CD14-positive monocyte (primary cell): ENCODE results near the gene GNAT1. TPM values are rescaled to one million over a fixed set of nuclear protein-coding genes. Genes with fewer than 3 reads are reported as not detected.

ENCODE experiments used
- DNase-seq, 3 donors: peaks; one replicate each; pipeline ENCODE4 v3.0.0-alpha.2; 2011 to 2022
- H2AFZ ChIP-seq: 2 replicates; pipeline ENCODE4 v1.6.0; 2012; ENCODE audit warnings: mild to moderate bottlenecking, low read depth, low read length, inconsistent platforms; ENCODE audit not compliant: insufficient read depth, poor library complexity, severe bottlenecking
- H3K27ac ChIP-seq, 2 donors: 1 replicate in 1 of 2; 2 replicates in 1 of 2; pipeline ENCODE4 v1.5.1; 2012 to 2013; ENCODE audit warnings: low read length in 2 of 2, control low read depth in 1 of 2, inconsistent platforms in 1 of 2, low read depth in 1 of 2, mild to moderate bottlenecking in 1 of 2
- H3K27me3 ChIP-seq, 2 donors: one replicate each; pipeline versions ENCODE4 v1.6.0 to v1.6.1; 2011 to 2013; ENCODE audit warnings: low read length in 2 of 2; ENCODE audit not compliant: control insufficient read depth in 2 of 2, insufficient read depth in 2 of 2
- H3K36me3 ChIP-seq, 2 donors: replicated peaks in 1 of 2; 1 replicate in 1 of 2; 2 replicates in 1 of 2; pipeline versions ENCODE4 v1.5.1 to v1.6.1; 2012 to 2013; ENCODE audit warnings: low read length in 2 of 2, control low read depth in 1 of 2, inconsistent platforms in 1 of 2, mild to moderate bottlenecking in 1 of 2; ENCODE audit not compliant: insufficient read depth in 2 of 2, control insufficient read depth in 1 of 2
- H3K4me1 ChIP-seq, 2 donors: 1 replicate in 1 of 2; 2 replicates in 1 of 2; pipeline versions ENCODE4 v1.5.1 to v1.6.1; 2012 to 2013; ENCODE audit warnings: low read length in 2 of 2, control low read depth in 1 of 2, inconsistent platforms in 1 of 2, mild to moderate bottlenecking in 1 of 2, moderate library complexity in 1 of 2; ENCODE audit not compliant: insufficient read depth in 2 of 2, control insufficient read depth in 1 of 2
- H3K4me2 ChIP-seq: replicated peaks from 2 replicates; pipeline ENCODE3; 2012; ENCODE audit warnings: low read length, moderate library complexity, mild to moderate bottlenecking; ENCODE audit not compliant: poor library complexity, severe bottlenecking; ENCODE audit errors: extremely low read depth
- H3K4me3 ChIP-seq, 3 experiments: fragments of 200-600 bp in 1 of 3; sonication (generic) in 1 of 3; replicated peaks in 1 of 3; 1 replicate in 2 of 3; 2 replicates in 1 of 3; pipeline ENCODE4 v1.5.1; 2011 to 2013; ENCODE audit warnings: low read length in 3 of 3, mild to moderate bottlenecking in 3 of 3, control low read depth in 2 of 3, low read depth in 2 of 3, inconsistent platforms in 1 of 3, moderate library complexity in 1 of 3
- H3K79me2 ChIP-seq: 2 replicates; pipeline ENCODE4 v1.6.0; 2012; ENCODE audit warnings: mild to moderate bottlenecking, control low read depth, inconsistent platforms, low read length, moderate library complexity; ENCODE audit not compliant: insufficient read depth
- H3K9ac ChIP-seq: 2 replicates; pipeline ENCODE4 v1.6.0; 2017; ENCODE audit warnings: low read length, mild to moderate bottlenecking; ENCODE audit not compliant: insufficient read depth, poor library complexity, severe bottlenecking
- H3K9me3 ChIP-seq, 2 donors: replicated peaks in 1 of 2; 1 replicate in 1 of 2; 2 replicates in 1 of 2; pipeline versions ENCODE4 v1.5.1 to v1.6.1; 2012 to 2013; ENCODE audit warnings: low read length in 2 of 2, control low read depth in 1 of 2; ENCODE audit not compliant: control insufficient read depth in 1 of 2, insufficient read depth in 1 of 2
- H4K20me1 ChIP-seq: 2 replicates; pipeline ENCODE4 v1.6.0; 2012; ENCODE audit warnings: mild to moderate bottlenecking, low read length, control low read depth, moderate library complexity; ENCODE audit not compliant: insufficient read depth
- H3K27ac Mint-ChIP-seq, 7 donors: one replicate each; pipeline ENCODE4 v1.8.0; 2020; ENCODE audit warnings: mild to moderate bottlenecking in 7 of 7, mixed read lengths in 7 of 7, moderate library complexity in 6 of 7, inconsistent platforms in 2 of 7
- H3K27me3 Mint-ChIP-seq, 3 donors: one replicate each; pipeline ENCODE4 v1.8.0; 2021 to 2022; ENCODE audit warnings: low read depth in 3 of 3, mild to moderate bottlenecking in 3 of 3, mixed read lengths in 3 of 3, moderate library complexity in 3 of 3, inconsistent platforms in 1 of 3
- H3K36me3 Mint-ChIP-seq, 2 donors: one replicate each; pipeline ENCODE4 v1.8.0; 2020; ENCODE audit warnings: mixed read lengths in 2 of 2, inconsistent platforms in 1 of 2, mild to moderate bottlenecking in 1 of 2
- H3K4me1 Mint-ChIP-seq: one replicate; pipeline ENCODE4 v1.8.0; 2020; ENCODE audit warnings: mild to moderate bottlenecking, mixed read lengths
- H3K4me3 Mint-ChIP-seq, 2 donors: one replicate each; pipeline ENCODE4 v1.8.0; 2020; ENCODE audit warnings: mild to moderate bottlenecking in 2 of 2, mixed read lengths in 2 of 2, moderate library complexity in 1 of 2
- H3K9me3 Mint-ChIP-seq, 7 donors: one replicate each; pipeline ENCODE4 v1.8.0; 2020 to 2022; ENCODE audit warnings: mixed read lengths in 7 of 7, mild to moderate bottlenecking in 6 of 7, moderate library complexity in 6 of 7, inconsistent platforms in 2 of 7
- CTCF ChIP-seq: fragments of 200-600 bp; IDR thresholded peaks from one replicate; pipeline ENCODE4 v1.8.0; 2022; ENCODE audit warnings: antibody characterized with exemption, mild to moderate bottlenecking
- WGBS: methylation state at CpG from one replicate; pipeline ENCODE4 v1.1.5; 2013; ENCODE audit warnings: missing lambda C conversion rate; ENCODE audit not compliant: insufficient coverage; 5-methylcytosine and 5-hydroxymethylcytosine counted together
- intact Hi-C, 2 donors: fragments of 100-400 bp; cut with micrococcal nuclease; formaldehyde crosslinking; loops; one replicate each; pipeline versions ENCODE4 v1.15.0 to v1.15.1; 2023
- polyA plus RNA-seq, 3 donors: library from polyadenylated mRNA; depleted of rRNA in 1 of 3; unstranded in 2 of 3; stranded (reverse) in 1 of 3; fragments of 300-500 nt in 2 of 3; fragments of >200 nt in 1 of 3; fragmentation: Illumina TruSeq in 2 of 3; gene quantifications; 1 replicate in 2 of 3; 2 replicates in 1 of 3; pipeline ENCODE4 v1.2.3, GENCODE V29; 2012 to 2021

Gene GNAT1
- polyA plus RNA-seq, 3 donors: not detected

DNA sequence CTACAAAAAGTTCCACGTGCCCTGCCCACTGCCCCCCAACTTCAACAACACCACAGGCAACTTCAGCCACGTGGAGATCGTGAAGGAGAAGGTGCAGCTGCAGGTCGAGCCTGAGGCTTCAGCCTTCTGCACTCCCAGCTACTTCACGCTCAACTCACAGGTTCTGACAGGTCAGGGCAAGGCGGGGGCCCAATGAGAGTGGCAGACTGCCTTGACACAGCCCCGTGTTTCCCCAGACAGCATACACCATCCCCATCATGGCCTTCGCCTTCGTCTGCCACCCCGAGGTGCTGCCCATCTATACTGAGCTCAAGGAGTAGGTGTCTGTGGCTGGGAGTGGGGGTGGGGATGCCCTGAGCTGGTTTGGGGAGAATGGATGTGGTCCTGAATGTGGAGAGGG lies 26.3 kb downstream of the GNAT1 start:
- Histone ChIP-seq H4K20me1 (no peaks in the 10 kb centered on the region), H2AFZ (no peak overlapping the region), H3K27me3 (no peaks in the 10 kb centered on the region), H3K36me3 (no peaks in the 10 kb centered on the region), H3K4me1 (no peaks in the 10 kb centered on the region), H3K27ac (no peak overlapping the region), H3K4me3 (no peak overlapping the region), H3K9me3 (no peaks in the 10 kb centered on the region), H3K4me2 (no peak overlapping the region), H3K9ac (no peak overlapping the region), H3K79me2 (no peaks in the 10 kb centered on the region)
- Mint-ChIP-seq H3K27ac (no peak overlapping the region), H3K27me3 (peaks cover 4 to 11% (median 6%) of the 10 kb centered on the region in 3 donors), H3K4me3 (no peak overlapping the region), H3K9me3 (no peaks in the 10 kb centered on the region), H3K36me3 (no peaks in the 10 kb centered on the region), H3K4me1 (no peaks in the 10 kb centered on the region)
- DNase-seq: no peak
- no peak for TF ChIP-seq CTCF
- 86% methylated on average over 5 of the region's 10 CpGs for WGBS
- intact Hi-C loops: no loop called here

DNA sequence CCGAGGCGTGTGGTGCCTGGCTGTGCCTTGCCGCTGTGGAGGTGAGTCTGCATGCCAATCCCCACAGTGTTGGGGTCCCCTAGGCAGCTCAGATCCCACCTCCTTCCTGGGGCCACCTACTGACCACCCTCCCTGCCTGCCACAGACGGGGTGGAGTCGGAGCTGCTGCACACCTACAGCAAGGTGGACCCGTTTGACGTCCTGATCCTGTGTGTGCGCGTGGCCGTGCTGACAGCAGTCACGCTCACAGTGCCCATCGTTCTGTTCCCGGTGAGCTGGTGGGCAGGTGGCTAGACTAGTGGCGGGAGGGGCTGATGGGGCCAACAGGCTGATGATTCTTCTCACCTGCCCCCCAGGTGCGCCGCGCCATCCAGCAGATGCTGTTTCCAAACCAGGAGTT lies 27.0 kb downstream of the GNAT1 start:
- Histone ChIP-seq H3K4me1 (no peaks in the 10 kb centered on the region), H3K4me2 (no peak overlapping the region), H4K20me1 (no peaks in the 10 kb centered on the region), H3K9ac (no peak overlapping the region), H3K27me3 (no peaks in the 10 kb centered on the region), H3K27ac (no peak overlapping the region), H3K79me2 (no peaks in the 10 kb centered on the region), H3K9me3 (no peaks in the 10 kb centered on the region), H3K4me3 (no peak overlapping the region), H3K36me3 (no peaks in the 10 kb centered on the region), H2AFZ (no peak overlapping the region)
- no peaks in the 10 kb centered on the region for H3K9me3 Mint-ChIP-seq
- no peak for DNase-seq
- no peak overlapping the region for H3K27ac Mint-ChIP-seq
- WGBS: 97% methylated on average over 14 of the region's 17 CpGs
- H3K36me3 Mint-ChIP-seq: no peaks in the 10 kb centered on the region
- TF ChIP-seq CTCF: no peak
- intact Hi-C loops: no loop called here
- no peak overlapping the region for H3K4me3 Mint-ChIP-seq
- H3K27me3 Mint-ChIP-seq: peaks cover 4 to 12% (median 6%) of the 10 kb centered on the region in 3 donors
- no peaks in the 10 kb centered on the region for H3K4me1 Mint-ChIP-seq
